ENCODE results near the gene TGOLN2. TPM values are rescaled to one million over a fixed set of nuclear protein-coding genes. Genes with fewer than 3 reads are reported as not detected.

The TGOLN2 gene
- 79.7 to 101 TPM (median 84.8 TPM) in 3 replicates for total RNA-seq
- long read RNA-seq, full-length matches to known transcripts = 39 of 70 reads
- long read RNA-seq, partial matches to known transcripts = 1 of 70 reads
- long read RNA-seq, other reads (novel, unspliced or antisense) = 30 of 70 reads

- TF ChIP-seq CTCF (IDR thresholded peaks at IDR 0.05) = peak; percentile 30
- Mint-ChIP-seq H3K27ac (ENCODE audit: unreplicated experiment) (peak within 1 kb of the TSS; percentile 99), H3K9me3 (ENCODE audit: low read depth) (no peaks in the 10 kb centered on the region), H3K4me1 (ENCODE audit: low read depth) (peaks cover 43% of the 10 kb centered on the region), H3K27me3 (ENCODE audit: low read depth) (no peaks in the 10 kb centered on the region), H3K36me3 (ENCODE audit: low read depth) (peaks cover 9% of the 10 kb centered on the region), H3K4me3 (ENCODE audit: unreplicated experiment) (peak within 1 kb of the TSS; percentile 90)
- DNase-seq (ENCODE audit: low spot score) = no peak
Measured at GRCh38 chr2:85327822-85328617, at the start of gene TGOLN2. Gene TGOLN2 (minus strand): TSS chr2:85327989. CDS start chr2:85327962, 27 bp downstream.

- Mint-ChIP-seq H3K4me1 (ENCODE audit: low read depth) (no peaks in the 10 kb centered on the region), H3K27ac (ENCODE audit: unreplicated experiment) (no peak overlapping the region), H3K36me3 (ENCODE audit: low read depth) (peaks cover 38% of the 10 kb centered on the region), H3K9me3 (ENCODE audit: low read depth) (peaks cover 8% of the 10 kb centered on the region), H3K4me3 (ENCODE audit: unreplicated experiment) (no peak overlapping the region), H3K27me3 (ENCODE audit: low read depth) (no peaks in the 10 kb centered on the region)
- no peak for TF ChIP-seq CTCF (IDR thresholded peaks at IDR 0.05)
- DNase-seq (ENCODE audit: low spot score) = no peak
Measured at GRCh38 chr2:85377083-85377482, 49.3 kb upstream of the TGOLN2 start.

GRCh38 chr2:85376291-85377065 is 48.7 kb upstream of the TGOLN2 start:
- no peak for TF ChIP-seq CTCF (IDR thresholded peaks at IDR 0.05)
- H3K27ac Mint-ChIP-seq (ENCODE audit: unreplicated experiment) = no peak overlapping the region
- no peaks in the 10 kb centered on the region for H3K27me3 Mint-ChIP-seq (ENCODE audit: low read depth)
- peaks cover 37% of the 10 kb centered on the region for H3K36me3 Mint-ChIP-seq (ENCODE audit: low read depth)
- DNase-seq (ENCODE audit: low spot score) = no peak
- no peaks in the 10 kb centered on the region for H3K4me1 Mint-ChIP-seq (ENCODE audit: low read depth)
- H3K9me3 Mint-ChIP-seq (ENCODE audit: low read depth) = peaks cover 8% of the 10 kb centered on the region
- no peak overlapping the region for H3K4me3 Mint-ChIP-seq (ENCODE audit: unreplicated experiment)

GRCh38 chr2:85371045-85371444 is 43.3 kb upstream of the TGOLN2 start:
- no peaks in the 10 kb centered on the region for H3K4me1 Mint-ChIP-seq (ENCODE audit: low read depth)
- DNase-seq (ENCODE audit: low spot score) = no peak
- peaks cover 4% of the 10 kb centered on the region for H3K9me3 Mint-ChIP-seq (ENCODE audit: low read depth)
- peaks cover 17% of the 10 kb centered on the region for H3K36me3 Mint-ChIP-seq (ENCODE audit: low read depth)
- no peak overlapping the region for H3K4me3 Mint-ChIP-seq (ENCODE audit: unreplicated experiment)
- TF ChIP-seq CTCF (IDR thresholded peaks at IDR 0.05) = no peak
- H3K27me3 Mint-ChIP-seq (ENCODE audit: low read depth) = no peaks in the 10 kb centered on the region
- no peak overlapping the region for H3K27ac Mint-ChIP-seq (ENCODE audit: unreplicated experiment)

GRCh38 chr2:85369500-85369899 is 41.7 kb upstream of the TGOLN2 start:
- Mint-ChIP-seq H3K27me3 (ENCODE audit: low read depth) (no peaks in the 10 kb centered on the region), H3K36me3 (ENCODE audit: low read depth) (peaks cover 12% of the 10 kb centered on the region), H3K4me1 (ENCODE audit: low read depth) (no peaks in the 10 kb centered on the region), H3K4me3 (ENCODE audit: unreplicated experiment) (no peak overlapping the region), H3K27ac (ENCODE audit: unreplicated experiment) (no peak overlapping the region), H3K9me3 (ENCODE audit: low read depth) (peaks cover 4% of the 10 kb centered on the region)
- TF ChIP-seq CTCF (IDR thresholded peaks at IDR 0.05) = no peak
- no peak for DNase-seq (ENCODE audit: low spot score)

Data from chondrocyte (in vitro differentiated cells).